Astrocyte (in vitro differentiated cells and primary cell): Measurements from ENCODE around the gene GHITM. TPM values are rescaled to one million over a fixed set of nuclear protein-coding genes. Genes with fewer than 3 reads are reported as not detected.

Source experiments
- DNase-seq: peaks from one replicate; pipeline ENCODE4 v3.0.0-alpha.2; 2010; ENCODE audit warnings: low read depth
- FAIRE-seq: peaks from 2 replicates; lab custom pipeline; 2011; peaks lifted over from hg19 to GRCh38; lab: Jason Lieb, UNC
- H2AFZ ChIP-seq: 2 replicates; pipeline ENCODE4 v1.6.0; 2012; ENCODE audit warnings: low read depth, low read length, inconsistent platforms
- H3K27ac ChIP-seq: 2 replicates; pipeline ENCODE4 v1.5.1; 2011; ENCODE audit warnings: low read depth, low read length, inconsistent platforms
- H3K27me3 ChIP-seq: 2 replicates; pipeline ENCODE4 v1.6.0; 2011; ENCODE audit warnings: low read length, inconsistent platforms; ENCODE audit not compliant: insufficient read depth
- H3K36me3 ChIP-seq: 2 replicates; pipeline ENCODE4 v1.5.1; 2011; ENCODE audit warnings: low read length, inconsistent platforms; ENCODE audit not compliant: insufficient read depth
- H3K4me1 ChIP-seq: 2 replicates; pipeline ENCODE4 v1.5.1; 2011; ENCODE audit warnings: low read length, inconsistent platforms; ENCODE audit not compliant: insufficient read depth
- H3K4me2 ChIP-seq: 2 replicates; pipeline ENCODE4 v1.6.0; 2012; ENCODE audit warnings: low read length, inconsistent platforms
- H3K4me3 ChIP-seq: 2 replicates; pipeline ENCODE4 v1.5.1; 2011; ENCODE audit warnings: low read depth, mild to moderate bottlenecking, low read length, inconsistent platforms; ENCODE audit not compliant: insufficient read depth
- H3K79me2 ChIP-seq: 2 replicates; pipeline ENCODE4 v1.6.0; 2012; ENCODE audit warnings: mild to moderate bottlenecking, low read length, inconsistent platforms; ENCODE audit not compliant: insufficient read depth
- H3K9ac ChIP-seq: 2 replicates; pipeline ENCODE4 v1.6.0; 2012; ENCODE audit warnings: mild to moderate bottlenecking, low read length, inconsistent platforms
- H3K9me3 ChIP-seq: 2 replicates; pipeline ENCODE4 v1.5.1; 2012; ENCODE audit warnings: low read depth, mild to moderate bottlenecking, low read length, inconsistent platforms; ENCODE audit not compliant: insufficient read depth
- H4K20me1 ChIP-seq: 2 replicates; pipeline ENCODE4 v1.6.0; 2012; ENCODE audit warnings: low read length, inconsistent platforms; ENCODE audit not compliant: insufficient read depth
- H3K27ac Mint-ChIP-seq: one replicate; pipeline ENCODE4 v1.8.0; 2021; ENCODE audit warnings: mild to moderate bottlenecking, mixed read lengths; ENCODE audit not compliant: unreplicated experiment
- H3K27me3 Mint-ChIP-seq: one replicate; pipeline ENCODE4 v1.8.0; 2021; ENCODE audit warnings: low read depth, mixed read lengths; ENCODE audit not compliant: unreplicated experiment
- H3K36me3 Mint-ChIP-seq: one replicate; pipeline ENCODE4 v1.8.0; 2021; ENCODE audit warnings: low read depth, mixed read lengths; ENCODE audit not compliant: unreplicated experiment
- H3K4me1 Mint-ChIP-seq: one replicate; pipeline ENCODE4 v1.8.0; 2021; ENCODE audit warnings: low read depth, mixed read lengths; ENCODE audit not compliant: unreplicated experiment
- H3K4me3 Mint-ChIP-seq: one replicate; pipeline ENCODE4 v1.8.0; 2021; ENCODE audit warnings: mild to moderate bottlenecking, moderate library complexity, mixed read lengths; ENCODE audit not compliant: unreplicated experiment
- H3K9me3 Mint-ChIP-seq: one replicate; pipeline ENCODE4 v1.8.0; 2021; ENCODE audit warnings: mild to moderate bottlenecking, mixed read lengths; ENCODE audit not compliant: unreplicated experiment
- EZH2 ChIP-seq: IDR thresholded peaks from 2 replicates; pipeline ENCODE4 v1.6.1; 2012; ENCODE audit warnings: mild to moderate bottlenecking, low read length, inconsistent platforms; ENCODE audit not compliant: insufficient read depth
- total RNA-seq: library from RNA; stranded (reverse); gene quantifications from 2 replicates; pipeline ENCODE4 v1.2.1, GENCODE V29; 2021
- TF ChIP-seq, protein P1 (sequence below): IDR thresholded peaks from 2 replicates; pipeline ENCODE4 v1.5.1; 2011; ENCODE audit warnings: low read depth, mild to moderate bottlenecking, inconsistent platforms, low read length, moderate library complexity; ENCODE audit not compliant: insufficient read depth

Gene GHITM
- total RNA-seq, 1 donor from 2014 or later: 143 TPM

DNA sequence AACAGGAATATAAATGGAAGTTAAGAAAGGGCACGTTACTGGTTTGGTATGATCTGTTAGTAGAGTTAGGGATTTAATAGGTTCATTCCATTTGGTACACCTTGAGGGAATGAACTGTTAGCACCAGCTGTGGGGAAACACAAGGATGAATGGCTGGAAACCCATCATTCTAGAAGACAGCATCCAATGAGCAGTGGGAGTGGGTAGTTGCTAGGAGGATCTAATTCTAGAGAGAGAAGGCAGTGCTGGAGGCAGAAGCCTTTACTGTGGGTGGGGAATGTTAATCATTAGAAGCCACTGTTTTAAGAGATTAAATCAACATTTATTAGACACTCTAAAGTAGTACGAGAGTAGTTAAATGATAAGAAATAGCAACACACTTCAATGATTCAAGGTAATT is 18.8 kb downstream of the GHITM start:
- DNase-seq (no peak), FAIRE-seq (no peak)
- Histone ChIP-seq H4K20me1 (no peaks in the 10 kb centered on the region), H3K79me2 (no peaks in the 10 kb centered on the region), H3K9me3 (no peaks in the 10 kb centered on the region), H3K27ac (no peak overlapping the region), H3K4me1 (no peaks in the 10 kb centered on the region), H3K4me2 (no peak overlapping the region), H3K9ac (no peak overlapping the region), H3K27me3 (no peaks in the 10 kb centered on the region), H3K4me3 (no peak overlapping the region), H2AFZ (no peak overlapping the region), H3K36me3 (peaks cover 2% of the 10 kb centered on the region)
- Mint-ChIP-seq H3K9me3 (no peaks in the 10 kb centered on the region), H3K4me3 (no peak overlapping the region), H3K36me3 (peaks cover 1% of the 10 kb centered on the region), H3K4me1 (no peaks in the 10 kb centered on the region), H3K27ac (no peak overlapping the region), H3K27me3 (no peaks in the 10 kb centered on the region)
- TF ChIP-seq, protein P1, sequence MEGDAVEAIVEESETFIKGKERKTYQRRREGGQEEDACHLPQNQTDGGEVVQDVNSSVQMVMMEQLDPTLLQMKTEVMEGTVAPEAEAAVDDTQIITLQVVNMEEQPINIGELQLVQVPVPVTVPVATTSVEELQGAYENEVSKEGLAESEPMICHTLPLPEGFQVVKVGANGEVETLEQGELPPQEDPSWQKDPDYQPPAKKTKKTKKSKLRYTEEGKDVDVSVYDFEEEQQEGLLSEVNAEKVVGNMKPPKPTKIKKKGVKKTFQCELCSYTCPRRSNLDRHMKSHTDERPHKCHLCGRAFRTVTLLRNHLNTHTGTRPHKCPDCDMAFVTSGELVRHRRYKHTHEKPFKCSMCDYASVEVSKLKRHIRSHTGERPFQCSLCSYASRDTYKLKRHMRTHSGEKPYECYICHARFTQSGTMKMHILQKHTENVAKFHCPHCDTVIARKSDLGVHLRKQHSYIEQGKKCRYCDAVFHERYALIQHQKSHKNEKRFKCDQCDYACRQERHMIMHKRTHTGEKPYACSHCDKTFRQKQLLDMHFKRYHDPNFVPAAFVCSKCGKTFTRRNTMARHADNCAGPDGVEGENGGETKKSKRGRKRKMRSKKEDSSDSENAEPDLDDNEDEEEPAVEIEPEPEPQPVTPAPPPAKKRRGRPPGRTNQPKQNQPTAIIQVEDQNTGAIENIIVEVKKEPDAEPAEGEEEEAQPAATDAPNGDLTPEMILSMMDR: no peak
- TF ChIP-seq EZH2: no peak

DNA sequence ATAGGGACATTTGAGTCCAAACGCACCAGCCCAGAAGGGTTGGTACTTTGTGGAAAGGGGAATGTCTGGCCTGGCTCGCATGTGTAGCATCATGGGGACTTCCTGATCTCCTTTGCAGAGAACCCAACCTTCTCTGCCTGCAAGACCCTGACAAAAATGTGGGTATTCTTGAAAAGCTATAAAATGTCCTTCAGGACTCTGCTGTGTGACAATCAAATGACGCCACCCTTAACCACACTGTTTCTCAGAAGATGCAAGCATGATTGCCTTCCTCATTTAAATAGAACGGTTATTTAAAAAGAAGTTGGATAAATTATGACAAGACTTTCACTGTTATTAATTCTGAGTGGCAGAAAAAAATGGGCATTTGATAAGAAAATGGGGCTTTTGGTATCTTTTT is 19.2 kb downstream of the GHITM start:
- H3K9me3 Mint-ChIP-seq: no peaks in the 10 kb centered on the region
- H3K27ac Mint-ChIP-seq: no peak overlapping the region
- no peak overlapping the region for H3K27ac ChIP-seq
- no peaks in the 10 kb centered on the region for H3K36me3 ChIP-seq
- no peak overlapping the region for H3K9ac ChIP-seq
- no peaks in the 10 kb centered on the region for H3K27me3 Mint-ChIP-seq
- H3K4me1 ChIP-seq: no peaks in the 10 kb centered on the region
- peaks cover 1% of the 10 kb centered on the region for H3K36me3 Mint-ChIP-seq
- no peaks in the 10 kb centered on the region for H3K9me3 ChIP-seq
- FAIRE-seq (no peak), DNase-seq (no peak)
- H4K20me1 ChIP-seq: no peaks in the 10 kb centered on the region
- H3K79me2 ChIP-seq: no peaks in the 10 kb centered on the region
- TF ChIP-seq, protein P1: no peak
- TF ChIP-seq EZH2: no peak
- no peak overlapping the region for H3K4me3 ChIP-seq
- H3K4me3 Mint-ChIP-seq: no peak overlapping the region
- H3K27me3 ChIP-seq: no peaks in the 10 kb centered on the region
- no peak overlapping the region for H3K4me2 ChIP-seq
- no peak overlapping the region for H2AFZ ChIP-seq
- H3K4me1 Mint-ChIP-seq: no peaks in the 10 kb centered on the region

DNA sequence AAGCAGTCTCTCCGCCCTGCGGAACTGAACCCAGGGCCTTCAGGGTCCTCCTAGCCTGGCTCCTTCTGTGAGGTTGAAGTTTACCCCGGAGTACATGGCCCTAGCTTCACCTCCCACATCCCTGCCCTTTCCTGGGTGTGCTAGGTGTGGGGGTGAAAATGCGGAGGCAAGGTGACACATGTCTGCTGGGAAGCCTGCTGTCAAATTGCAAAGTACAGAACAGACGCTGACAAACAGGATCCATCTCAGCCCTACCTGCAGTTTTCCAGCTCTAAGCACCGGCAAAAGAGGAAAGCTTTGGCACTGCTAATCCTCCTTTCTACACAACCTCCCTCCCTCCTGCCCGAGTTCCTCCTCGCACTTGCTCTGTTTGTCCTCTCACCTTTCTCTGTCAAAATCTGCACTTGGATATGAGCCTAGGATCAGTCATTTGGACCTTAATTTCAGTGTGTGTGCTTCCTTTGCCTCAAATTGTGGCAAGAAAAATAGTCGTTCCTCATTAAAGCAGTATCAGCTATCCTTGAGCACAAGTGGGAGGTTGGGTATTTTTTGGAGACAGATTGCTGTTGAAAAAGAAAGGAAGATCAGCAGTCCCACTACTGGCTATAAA is 19.9 kb downstream of the GHITM start:
- peaks cover 1% of the 10 kb centered on the region for H3K36me3 Mint-ChIP-seq
- Histone ChIP-seq H3K4me1 (no peaks in the 10 kb centered on the region), H3K4me3 (no peak overlapping the region), H3K36me3 (no peaks in the 10 kb centered on the region), H3K9ac (no peak overlapping the region), H3K27me3 (no peaks in the 10 kb centered on the region), H3K4me2 (no peak overlapping the region), H3K79me2 (no peaks in the 10 kb centered on the region), H2AFZ (no peak overlapping the region), H3K27ac (no peak overlapping the region), H4K20me1 (no peaks in the 10 kb centered on the region), H3K9me3 (no peaks in the 10 kb centered on the region)
- no peaks in the 10 kb centered on the region for H3K4me1 Mint-ChIP-seq
- TF ChIP-seq, protein P1: no peak
- TF ChIP-seq EZH2: no peak
- no peaks in the 10 kb centered on the region for H3K9me3 Mint-ChIP-seq
- FAIRE-seq: no peak
- H3K4me3 Mint-ChIP-seq: no peak overlapping the region
- no peak for DNase-seq
- H3K27me3 Mint-ChIP-seq: peaks cover 2% of the 10 kb centered on the region
- H3K27ac Mint-ChIP-seq: no peak overlapping the region
